Activated T-helper 2 cell treated with anti-CD3 and anti-CD28 coated beads, Interferon-gamma antibody, Interleukin-2, Interleukin-4, amounts not matched to agents 10 μg/mL and 5 μg/mL and 100 μg/mL, durations not matched to agents 14 hours and 24 hours and 36 hours (primary cell): ENCODE measurements around the gene AHRR. TPM values are rescaled to one million over a fixed set of nuclear protein-coding genes. Genes with fewer than 3 reads are reported as not detected.
"Not testable (repeated sequence)": the region's sequence is repeated elsewhere in the genome, so short reads cannot be mapped to it uniquely, and the experiment has no call there.

Experiments used
- DNase-seq: peaks from one replicate; pipeline ENCODE4 v3.0.0; 2021; ENCODE audit warnings: low spot score
- H3K27ac Mint-ChIP-seq: one replicate; pipeline ENCODE4 v1.8.0; 2021; ENCODE audit warnings: mixed read lengths
- H3K27me3 Mint-ChIP-seq: one replicate; pipeline ENCODE4 v1.8.0; 2021; ENCODE audit warnings: low read depth, mixed read lengths
- H3K36me3 Mint-ChIP-seq: one replicate; pipeline ENCODE4 v1.8.0; 2021; ENCODE audit warnings: low read depth, mixed read lengths
- H3K4me1 Mint-ChIP-seq: one replicate; pipeline ENCODE4 v1.8.0; 2021; ENCODE audit warnings: low read depth, mixed read lengths
- H3K4me3 Mint-ChIP-seq: one replicate; pipeline ENCODE4 v1.8.0; 2021; ENCODE audit warnings: low read depth, mild to moderate bottlenecking, moderate library complexity, mixed read lengths
- H3K9me3 Mint-ChIP-seq: one replicate; pipeline ENCODE4 v1.8.0; 2021; ENCODE audit warnings: mixed read lengths
- intact Hi-C: fragments of 100-400 bp; cut with micrococcal nuclease; formaldehyde crosslinking; loops from one replicate; pipeline ENCODE4 v1.15.1; 2023
- total RNA-seq: library from RNA; stranded (reverse); gene quantifications from 2 replicates; pipeline ENCODE4 v1.2.3, GENCODE V29; 2022

The AHRR gene
- total RNA-seq, 1 donor from 2014 or later: 34.9 TPM

GRCh38 chr5:485113-485945, 163.8 kb downstream of the AHRR start:
- H3K4me1 Mint-ChIP-seq: no peaks in the 10 kb centered on the region
- H3K27ac Mint-ChIP-seq: no peak overlapping the region
- intact Hi-C loops: no loop called here
- peaks cover 1% of the 10 kb centered on the region for H3K27me3 Mint-ChIP-seq
- H3K4me3 Mint-ChIP-seq: no peak overlapping the region
- no peaks in the 10 kb centered on the region for H3K36me3 Mint-ChIP-seq
- no peak for DNase-seq
- H3K9me3 Mint-ChIP-seq: no peaks in the 10 kb centered on the region

DNA sequence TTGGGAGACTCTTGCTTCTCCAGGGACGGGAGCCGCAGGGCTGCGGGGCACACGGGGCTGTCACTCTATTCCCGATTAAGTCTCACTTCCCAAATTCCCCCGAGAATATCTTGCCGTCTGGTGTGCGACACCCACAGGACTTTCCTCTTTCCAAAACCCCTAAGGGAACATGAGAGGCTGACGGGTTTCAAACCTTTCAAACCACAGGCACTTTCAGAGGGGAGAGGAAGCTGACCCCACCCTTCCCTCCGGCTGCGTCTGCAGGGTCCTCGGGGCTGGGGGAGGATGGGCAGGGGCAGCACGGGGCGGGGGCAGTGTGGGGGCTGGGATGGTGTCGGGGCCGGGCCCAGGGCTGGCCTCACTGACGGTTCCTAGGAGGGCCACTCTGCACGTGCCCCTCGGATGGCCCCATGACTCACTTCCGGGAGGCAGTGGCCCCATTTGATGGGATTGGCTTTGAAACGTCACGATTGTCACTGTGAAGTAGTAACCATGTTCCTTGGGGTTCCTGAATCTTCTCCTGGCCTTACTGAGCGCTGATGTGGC, 164.5 kb downstream of the AHRR start:
- Mint-ChIP-seq H3K4me1 (no peaks in the 10 kb centered on the region), H3K9me3 (no peaks in the 10 kb centered on the region), H3K4me3 (no peak overlapping the region), H3K36me3 (no peaks in the 10 kb centered on the region), H3K27me3 (peaks cover 1% of the 10 kb centered on the region), H3K27ac (no peak overlapping the region)
- DNase-seq: no peak
- intact Hi-C loops: no loop called here

DNA sequence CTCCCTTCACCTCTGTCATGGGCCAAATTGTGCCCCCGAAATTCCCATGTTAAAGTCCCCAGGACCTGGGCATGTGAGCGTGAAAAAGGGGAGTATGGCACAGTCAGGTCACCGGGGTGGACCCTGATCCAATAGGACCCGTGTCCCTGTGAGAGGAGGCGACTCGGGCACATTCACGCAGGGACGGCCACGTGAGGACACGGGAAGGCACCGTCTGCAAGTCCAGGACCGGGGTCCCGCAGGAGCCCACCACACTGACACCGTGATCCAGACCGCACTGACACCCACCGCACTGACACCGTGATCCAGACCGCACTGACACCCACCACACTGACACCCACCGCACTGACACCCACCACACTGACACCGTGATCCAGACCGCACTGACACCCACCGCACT, 165.1 kb downstream of the AHRR start:
- intact Hi-C loops, H3K4me3 Mint-ChIP-seq, H3K27me3 Mint-ChIP-seq, H3K4me1 Mint-ChIP-seq, DNase-seq, H3K9me3 Mint-ChIP-seq, H3K27ac Mint-ChIP-seq, H3K36me3 Mint-ChIP-seq: not testable (repeated sequence)

Other genes starting within 250 kb of the AHRR start
- gene PLEKHG4B, start 229.5 kb upstream of the AHRR start, total RNA-seq: not detected in 2 replicates
- gene LRRC14B, start 130.2 kb upstream of the AHRR start, total RNA-seq: not detected in 2 replicates
- 6.5 and 7.3 TPM in 2 replicates for gene CCDC127, start 103.6 kb upstream of the AHRR start, total RNA-seq
- gene SDHA, start 103.4 kb upstream of the AHRR start, total RNA-seq: 154 and 157 TPM in 2 replicates
- 109 TPM in 2 replicates for gene PDCD6, start 50.1 kb upstream of the AHRR start, total RNA-seq
- 62.3 and 66.4 TPM in 2 replicates for gene EXOC3, start 121.5 kb downstream of the AHRR start, total RNA-seq
- gene SLC9A3, start 202.7 kb downstream of the AHRR start, total RNA-seq: 2.4 and 2.8 TPM in 2 replicates